ENCODE data around the gene TMEM130. TPM values are rescaled to one million over a fixed set of nuclear protein-coding genes. Genes with fewer than 3 reads are reported as not detected.

The TMEM130 gene
- total and polyA plus RNA-seq, 10 of the 15 experiments (the other 5 are each of a cell fraction or from before 2014, with no cell fraction given) = 0.04 to 0.15 (median 0.11) TPM; not detected in 7

- TF ChIP-seq PRDM15 (CRISPR knock-in tag; IDR thresholded peaks at IDR 0.05) = no peak
- TF ChIP-seq KAT2A (conservative IDR thresholded peaks at IDR 0.05; ENCODE audit: control insufficient read depth, low read depth, low read length) = no peak
These were observed 42.1 kb upstream of the TMEM130 start (continued) for GRCh38 chr7:98911916-98912315.

DNA sequence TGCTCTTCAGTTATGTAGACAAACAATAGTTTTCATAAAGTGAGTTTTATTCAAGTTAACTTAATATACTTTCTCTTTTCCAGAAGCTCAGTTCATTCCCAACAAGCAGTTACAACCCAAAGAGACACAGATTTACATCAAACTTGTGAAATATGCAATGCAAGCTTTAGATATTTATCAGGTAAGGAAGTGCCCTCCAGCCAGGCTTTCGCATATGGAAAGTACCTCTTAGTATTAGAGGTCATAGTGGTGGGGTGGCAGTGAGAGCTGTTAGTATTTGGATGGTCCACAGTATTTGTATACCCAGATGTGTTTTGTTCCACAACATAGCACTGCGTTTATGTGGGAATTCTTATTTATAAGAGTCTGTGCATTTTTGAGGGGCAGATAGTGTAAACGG, 40.6 kb upstream of the TMEM130 start:
- H3K4me2 ChIP-seq (ENCODE audit: control insufficient read depth, insufficient read depth) = no peak overlapping the region
- H3K79me2 ChIP-seq (ENCODE audit: control insufficient read depth, insufficient read depth, low read length) = no peaks in the 10 kb centered on the region
- 97% methylated on average over 3 of the region's 3 CpGs for WGBS (ENCODE audit: insufficient coverage, insufficient replicate concordance, low lambda C conversion rate, missing lambda C conversion rate)
- in situ Hi-C loops (cut with MboI) = no loop called here
- no peaks in the 10 kb centered on the region for H3K9me3 ChIP-seq (replicated peaks; ENCODE audit: control insufficient read depth, insufficient read depth, low read length)
- H3K9ac ChIP-seq (ENCODE audit: control insufficient read depth, insufficient read depth, low read length) = no peak overlapping the region
- intact Hi-C loops (cut with micrococcal nuclease; ENCODE audit: unreplicated experiment) = no loop called here
- no TSS peak for BruUV-seq (replicated peaks)
- H3K36me3 ChIP-seq (ENCODE audit: control insufficient read depth in 2 of 2, insufficient read depth in 2 of 2, low read length in 1 of 2) = peaks cover 14 to 26% of the 10 kb centered on the region in 2 experiments
- ChIA-PET CTCF (no interaction called here), RAD21 (ENCODE audit: unreplicated experiment) (no interaction called here), POLR2A (no interaction called here), SMC1A (ENCODE audit: uncharacterized antibody, unreplicated experiment) (no interaction called here)
- H2AFZ ChIP-seq (ENCODE audit: control insufficient read depth, low read depth, low read length) = no peak overlapping the region
- no peaks in the 10 kb centered on the region for H4K20me1 ChIP-seq (ENCODE audit: control insufficient read depth, insufficient read depth)
- TF ChIP-seq, protein P1, sequence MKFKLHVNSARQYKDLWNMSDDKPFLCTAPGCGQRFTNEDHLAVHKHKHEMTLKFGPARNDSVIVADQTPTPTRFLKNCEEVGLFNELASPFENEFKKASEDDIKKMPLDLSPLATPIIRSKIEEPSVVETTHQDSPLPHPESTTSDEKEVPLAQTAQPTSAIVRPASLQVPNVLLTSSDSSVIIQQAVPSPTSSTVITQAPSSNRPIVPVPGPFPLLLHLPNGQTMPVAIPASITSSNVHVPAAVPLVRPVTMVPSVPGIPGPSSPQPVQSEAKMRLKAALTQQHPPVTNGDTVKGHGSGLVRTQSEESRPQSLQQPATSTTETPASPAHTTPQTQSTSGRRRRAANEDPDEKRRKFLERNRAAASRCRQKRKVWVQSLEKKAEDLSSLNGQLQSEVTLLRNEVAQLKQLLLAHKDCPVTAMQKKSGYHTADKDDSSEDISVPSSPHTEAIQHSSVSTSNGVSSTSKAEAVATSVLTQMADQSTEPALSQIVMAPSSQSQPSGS (IDR thresholded peaks at IDR 0.05; ENCODE audit: low read length) = no peak
- TF ChIP-seq KLF5 (IDR thresholded peaks at IDR 0.05; ENCODE audit: partially characterized antibody) (no peak), GATAD2B (conservative IDR thresholded peaks at IDR 0.05; ENCODE audit: low read depth) (no peak), ESRRA (IDR thresholded peaks at IDR 0.05; ENCODE audit: low read length) (no peak), ZBED1 (IDR thresholded peaks at IDR 0.05; ENCODE audit: borderline replicate concordance) (no peak), YBX1 (IDR thresholded peaks at IDR 0.05) (no peak), NR2C2 (IDR thresholded peaks at IDR 0.05; ENCODE audit: borderline replicate concordance, control insufficient read depth, insufficient read length, low read depth) (no peak), ZNF622 (IDR thresholded peaks at IDR 0.05) (no peak), MTA2 (IDR thresholded peaks at IDR 0.05; ENCODE audit: low read depth) (no peak), RAD21 (IDR thresholded peaks at IDR 0.05; ENCODE audit: insufficient read depth, low read depth, low read length) (no peak)
- TF ChIP-seq, protein P2, sequence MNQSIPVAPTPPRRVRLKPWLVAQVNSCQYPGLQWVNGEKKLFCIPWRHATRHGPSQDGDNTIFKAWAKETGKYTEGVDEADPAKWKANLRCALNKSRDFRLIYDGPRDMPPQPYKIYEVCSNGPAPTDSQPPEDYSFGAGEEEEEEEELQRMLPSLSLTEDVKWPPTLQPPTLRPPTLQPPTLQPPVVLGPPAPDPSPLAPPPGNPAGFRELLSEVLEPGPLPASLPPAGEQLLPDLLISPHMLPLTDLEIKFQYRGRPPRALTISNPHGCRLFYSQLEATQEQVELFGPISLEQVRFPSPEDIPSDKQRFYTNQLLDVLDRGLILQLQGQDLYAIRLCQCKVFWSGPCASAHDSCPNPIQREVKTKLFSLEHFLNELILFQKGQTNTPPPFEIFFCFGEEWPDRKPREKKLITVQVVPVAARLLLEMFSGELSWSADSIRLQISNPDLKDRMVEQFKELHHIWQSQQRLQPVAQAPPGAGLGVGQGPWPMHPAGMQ (IDR thresholded peaks at IDR 0.05; ENCODE audit: borderline replicate concordance) = no peak
- H3K4me3 ChIP-seq = no peak overlapping the region
- no peaks in the 10 kb centered on the region for H3K4me1 ChIP-seq (ENCODE audit: control insufficient read depth, insufficient read depth, low read length)
- H3K27me3 ChIP-seq (replicated peaks in 1 of 2; ENCODE audit: control insufficient read depth in 2 of 2, insufficient read depth in 2 of 2, low read length in 1 of 2) = no peaks in the 10 kb centered on the region
- no peak for ATAC-seq
- no peak overlapping the region for H3K27ac ChIP-seq (ENCODE audit: control insufficient read depth, insufficient read depth)
- no peak for FAIRE-seq
- no peak for DNase-seq (ENCODE audit: low read depth, low spot score)

Data from GM12878 (cell line).